ENCODE data around the gene ANKAR.
"Not testable (repeated sequence)": the region's sequence is repeated elsewhere in the genome, so short reads cannot be mapped to it uniquely, and the experiment has no call there.

ANKAR gene

GRCh38 chr2:189709501-189710221, 35.2 kb downstream of the ANKAR start:
- no peak for DNase-seq

- DNase-seq = not testable (repeated sequence)
Observed at GRCh38 chr2:189717593-189717992, 43.1 kb downstream of the ANKAR start.

- DNase-seq = no peak
Observed at GRCh38 chr2:189719571-189719970, 45.1 kb downstream of the ANKAR start.

GRCh38 chr2:189723192-189723591, 48.7 kb downstream of the ANKAR start:
- no peak for DNase-seq
